Measurements from ENCODE around the gene MT1X.

GRCh38 chr16:56728027-56728426 lies 45.8 kb downstream of the MT1X start:
- TF ChIP-seq POLR2AphosphoS5 (IDR thresholded peaks at IDR 0.05; ENCODE audit: insufficient read depth in 1 of 2, low read depth in 1 of 2) (no peak), POLR2A (IDR thresholded peaks at IDR 0.05) (no peak)
- TF ChIP-seq, protein P1, sequence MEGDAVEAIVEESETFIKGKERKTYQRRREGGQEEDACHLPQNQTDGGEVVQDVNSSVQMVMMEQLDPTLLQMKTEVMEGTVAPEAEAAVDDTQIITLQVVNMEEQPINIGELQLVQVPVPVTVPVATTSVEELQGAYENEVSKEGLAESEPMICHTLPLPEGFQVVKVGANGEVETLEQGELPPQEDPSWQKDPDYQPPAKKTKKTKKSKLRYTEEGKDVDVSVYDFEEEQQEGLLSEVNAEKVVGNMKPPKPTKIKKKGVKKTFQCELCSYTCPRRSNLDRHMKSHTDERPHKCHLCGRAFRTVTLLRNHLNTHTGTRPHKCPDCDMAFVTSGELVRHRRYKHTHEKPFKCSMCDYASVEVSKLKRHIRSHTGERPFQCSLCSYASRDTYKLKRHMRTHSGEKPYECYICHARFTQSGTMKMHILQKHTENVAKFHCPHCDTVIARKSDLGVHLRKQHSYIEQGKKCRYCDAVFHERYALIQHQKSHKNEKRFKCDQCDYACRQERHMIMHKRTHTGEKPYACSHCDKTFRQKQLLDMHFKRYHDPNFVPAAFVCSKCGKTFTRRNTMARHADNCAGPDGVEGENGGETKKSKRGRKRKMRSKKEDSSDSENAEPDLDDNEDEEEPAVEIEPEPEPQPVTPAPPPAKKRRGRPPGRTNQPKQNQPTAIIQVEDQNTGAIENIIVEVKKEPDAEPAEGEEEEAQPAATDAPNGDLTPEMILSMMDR (IDR thresholded peaks at IDR 0.05), result no peak
